GM12878 (cell line): ENCODE measurements around the gene RPL7L1.

ENCODE experiments used
- ATF3 ChIP-seq: IDR thresholded peaks from 2 replicates; pipeline ENCODE4 v1.6.1; 2011; ENCODE audit warnings: low read depth, mild to moderate bottlenecking, low read length, moderate library complexity, borderline replicate concordance; ENCODE audit errors: extremely low read depth
- BCL11A ChIP-seq: IDR thresholded peaks from 2 replicates; pipeline ENCODE4 v1.6.1; 2011; ENCODE audit warnings: low read depth, low read length
- NFYA ChIP-seq: IDR thresholded peaks from 2 replicates; pipeline ENCODE4 v1.6.1; 2011; ENCODE audit warnings: low read depth, mild to moderate bottlenecking, low read length, improper control_type of control experiment, borderline replicate concordance

GRCh38 chr6:42907336-42907735 is 27.9 kb downstream of the RPL7L1 start:
- TF ChIP-seq NFYA = no peak
- TF ChIP-seq BCL11A = no peak
- TF ChIP-seq ATF3 = no peak
